Karpas-422 (cell line): ENCODE results near the gene GDPD5. TPM values are rescaled to one million over a fixed set of nuclear protein-coding genes. Genes with fewer than 3 reads are reported as not detected.

ENCODE experiments used
- DNase-seq: peaks from one replicate; pipeline ENCODE4 v3.0.0-alpha.2; 2015
- H2AFZ ChIP-seq: fragments of 200-600 bp; sonication (generic); 2 replicates; pipeline ENCODE4 v1.6.1; 2014; ENCODE audit warnings: antibody characterized with exemption, low read length, mixed read lengths
- H3K27ac ChIP-seq: fragments of 200-600 bp; sonication (generic); 2 replicates; pipeline ENCODE4 v1.5.1; 2014; ENCODE audit warnings: mild to moderate bottlenecking, low read length, moderate library complexity
- H3K27me3 ChIP-seq: fragments of 200-600 bp; sonication (generic); 2 replicates; pipeline ENCODE4 v1.6.1; 2014; ENCODE audit warnings: low read length, mixed read lengths
- H3K36me3 ChIP-seq: fragments of 200-600 bp; sonication (generic); 2 replicates; pipeline ENCODE4 v1.6.1; 2014; ENCODE audit warnings: low read length, mixed read lengths; ENCODE audit not compliant: insufficient read depth
- H3K4me1 ChIP-seq: fragments of 200-600 bp; sonication (generic); 2 replicates; pipeline ENCODE4 v1.6.1; 2014; ENCODE audit warnings: mild to moderate bottlenecking, low read length, mixed read lengths
- H3K4me2 ChIP-seq: fragments of 200-600 bp; sonication (generic); 2 replicates; pipeline ENCODE4 v1.6.1; 2014; ENCODE audit warnings: low read length, low read depth, mild to moderate bottlenecking; ENCODE audit not compliant: poor library complexity, severe bottlenecking
- H3K4me3 ChIP-seq: fragments of 200-600 bp; sonication (generic); 2 replicates; pipeline ENCODE4 v1.5.1; 2014; ENCODE audit warnings: mild to moderate bottlenecking, antibody characterized with exemption, low read length, mixed read lengths
- H3K79me2 ChIP-seq: fragments of 200-600 bp; sonication (generic); 2 replicates; pipeline ENCODE4 v1.6.1; 2014; ENCODE audit warnings: mild to moderate bottlenecking, low read length, mixed read lengths
- H3K9ac ChIP-seq: fragments of 200-600 bp; sonication (generic); 2 replicates; pipeline ENCODE4 v1.6.0; 2014; ENCODE audit warnings: low read length
- H3K9me2 ChIP-seq: fragments of 200-600 bp; sonication (generic), shearing (Covaris generic); replicated peaks from 2 replicates; pipeline ENCODE4 v1.6.0; 2014; ENCODE audit warnings: mild to moderate bottlenecking, low read length, moderate library complexity; ENCODE audit not compliant: insufficient read depth
- H3K9me3 ChIP-seq: fragments of 300-700, 200-600 bp; sonication (generic); 2 replicates; pipeline ENCODE4 v1.6.1; 2014; ENCODE audit warnings: low read length, mixed read lengths
- H4K20me1 ChIP-seq: fragments of 200-600 bp; sonication (generic); 2 replicates; pipeline ENCODE4 v1.6.1; 2014; ENCODE audit warnings: mild to moderate bottlenecking, antibody characterized with exemption, low read length, low read depth; ENCODE audit not compliant: insufficient read depth
- total RNA-seq: library from RNA; depleted of rRNA; stranded (reverse); fragments of >200 nt; shearing (Covaris generic); gene quantifications from 2 replicates; pipeline ENCODE4 v1.2.3, GENCODE V29; 2014; ENCODE audit warnings: low replicate concordance

GDPD5 gene
- total RNA-seq, 1 experiment from 2014 or later: 137 TPM

DNA sequence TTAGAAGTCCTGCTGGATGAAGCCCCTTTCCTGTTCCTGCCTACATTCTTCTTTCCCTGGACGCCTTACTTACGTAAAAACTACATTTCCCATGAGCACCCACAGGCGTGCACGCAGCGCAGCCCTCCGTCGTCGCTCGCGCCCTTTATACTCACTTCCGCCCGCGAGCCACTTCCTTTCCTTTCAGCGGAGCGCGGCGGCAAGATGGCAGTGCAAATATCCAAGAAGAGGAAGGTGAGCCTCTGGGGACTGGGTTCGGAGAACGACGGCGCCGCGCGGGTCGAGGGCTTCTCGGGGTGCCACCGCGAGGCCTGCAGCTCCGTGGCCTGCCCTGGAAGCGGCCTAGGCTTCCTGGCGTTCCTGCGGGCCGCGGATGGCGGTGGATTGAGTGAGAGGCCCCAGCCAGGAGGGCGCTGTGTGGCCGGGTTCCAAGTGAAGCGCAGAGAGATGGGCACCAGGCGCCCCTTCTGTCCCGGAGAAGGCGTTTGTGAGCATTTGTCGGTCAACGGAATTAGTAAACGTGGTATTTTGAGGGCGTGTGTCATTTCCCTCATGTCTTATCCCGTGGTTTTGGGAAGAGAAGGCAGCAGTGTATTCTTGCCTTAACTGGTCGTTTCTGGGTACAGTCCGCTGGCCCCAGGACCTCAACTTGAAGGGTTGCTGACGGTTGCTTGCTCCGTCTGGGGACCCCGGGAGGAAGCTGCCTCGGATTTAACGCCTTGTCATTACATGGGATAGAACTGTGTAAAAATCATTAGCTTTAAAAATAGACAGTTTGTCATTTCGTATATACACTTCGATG, 126.2 kb downstream of the GDPD5 start, which contains the start of gene RPS3:
RPS3 (plus strand) TSS at position 175 of the 802 bp plus-strand sequence; CDS start at position 205, 30 bp downstream.
- Histone ChIP-seq H3K4me2 (peak within 1 kb of the TSS; percentile 86), H3K27me3 (no peaks in the 10 kb centered on the region), H3K9me2 (no peaks in the 10 kb centered on the region), H3K4me3 (peak within 1 kb of the TSS; percentile 86), H2AFZ (peak within 1 kb of the TSS; percentile 64; the same call in 1 of the 2 replicates), H3K4me1 (peaks cover 39% of the 10 kb centered on the region), H3K79me2 (peaks cover 50% of the 10 kb centered on the region), H3K9me3 (no peaks in the 10 kb centered on the region), H3K27ac (peak within 1 kb of the TSS; percentile 86), H3K36me3 (peaks cover 48% of the 10 kb centered on the region), H4K20me1 (peaks cover 46% of the 10 kb centered on the region), H3K9ac (peak within 1 kb of the TSS; percentile 98)
- peak; percentile 97 for DNase-seq

DNA sequence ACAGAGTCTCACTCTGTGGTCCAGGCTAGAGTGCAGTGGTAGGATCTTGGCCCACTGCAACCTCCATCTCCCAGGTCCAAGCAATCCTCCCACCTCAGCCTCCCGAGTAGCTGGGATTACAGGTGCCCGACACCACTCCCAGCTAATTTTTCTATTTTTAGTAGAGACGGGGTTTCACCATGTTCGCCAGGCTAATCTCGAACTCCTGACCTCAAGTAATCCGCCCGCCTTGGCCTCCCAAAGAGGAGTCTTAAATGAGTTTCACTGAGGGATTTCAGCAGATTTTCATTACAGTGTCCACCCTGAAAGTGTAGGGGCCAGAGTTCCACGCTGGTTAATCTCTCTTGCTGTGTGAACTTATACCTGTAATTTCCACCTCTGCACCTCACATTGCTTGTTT, 126.8 kb downstream of the GDPD5 start:
- no peak for DNase-seq
- no peak overlapping the region for H3K9ac ChIP-seq
- H2AFZ ChIP-seq: peak overlapping the region; percentile 64; the same call in 1 of the 2 replicates
- peaks cover 44% of the 10 kb centered on the region for H4K20me1 ChIP-seq
- no peaks in the 10 kb centered on the region for H3K27me3 ChIP-seq
- H3K4me2 ChIP-seq: peak overlapping the region; percentile 9
- no peaks in the 10 kb centered on the region for H3K9me2 ChIP-seq
- H3K4me1 ChIP-seq: peaks cover 38% of the 10 kb centered on the region
- H3K9me3 ChIP-seq: no peaks in the 10 kb centered on the region
- no peak overlapping the region for H3K27ac ChIP-seq
- peaks cover 42% of the 10 kb centered on the region for H3K36me3 ChIP-seq
- H3K4me3 ChIP-seq: peak overlapping the region; percentile 86; the same call in 1 of the 2 replicates
- peaks cover 46% of the 10 kb centered on the region for H3K79me2 ChIP-seq

- no peaks in the 10 kb centered on the region for H3K27me3 ChIP-seq
- DNase-seq: no peak
These were observed 131.5 kb downstream of the GDPD5 start for GRCh38 chr11:75394085-75394840.

DNA sequence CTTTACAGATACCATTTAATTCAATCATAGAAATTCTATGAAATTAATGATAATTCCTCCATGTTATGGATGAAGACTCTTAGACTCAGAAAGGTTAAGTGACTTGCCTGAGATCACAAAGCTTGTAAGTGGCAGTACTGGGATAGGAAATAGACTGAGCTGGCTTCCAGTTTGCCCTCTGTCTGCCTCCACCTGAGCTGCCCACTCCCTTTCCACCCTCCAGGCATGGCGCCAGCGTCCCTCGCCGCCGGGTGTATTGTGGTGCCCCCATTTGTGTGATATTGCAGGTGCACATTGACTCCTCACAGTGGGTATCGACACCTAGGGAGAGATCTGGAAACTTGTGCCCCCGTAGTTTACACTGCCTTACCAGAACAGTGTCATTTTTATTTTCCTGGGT, 135.8 kb downstream of the GDPD5 start:
- Histone ChIP-seq H3K9ac (no peak overlapping the region), H3K36me3 (no peaks in the 10 kb centered on the region), H3K9me2 (no peaks in the 10 kb centered on the region), H3K4me3 (no peak overlapping the region), H4K20me1 (no peaks in the 10 kb centered on the region), H3K4me1 (peaks cover 2% of the 10 kb centered on the region; the same call in 1 of the 2 replicates), H3K27me3 (no peaks in the 10 kb centered on the region), H3K4me2 (no peak overlapping the region), H3K27ac (no peak overlapping the region), H3K79me2 (no peaks in the 10 kb centered on the region), H3K9me3 (no peaks in the 10 kb centered on the region), H2AFZ (no peak overlapping the region)
- no peak for DNase-seq

More at GRCh38 chr11:75394085-75394840, 131.5 kb downstream of the GDPD5 start:
- Histone ChIP-seq H3K4me2 (no peak overlapping the region), H3K79me2 (no peaks in the 10 kb centered on the region), H3K27ac (no peak overlapping the region), H3K9ac (no peak overlapping the region), H3K9me2 (no peaks in the 10 kb centered on the region), H3K9me3 (no peaks in the 10 kb centered on the region), H2AFZ (no peak overlapping the region), H3K36me3 (no peaks in the 10 kb centered on the region), H4K20me1 (no peaks in the 10 kb centered on the region), H3K4me1 (peaks cover 8% of the 10 kb centered on the region), H3K4me3 (no peak overlapping the region)

GRCh38 chr11:75389276-75389605, 136.5 kb downstream of the GDPD5 start:
- H3K9me3 ChIP-seq: no peaks in the 10 kb centered on the region
- H3K79me2 ChIP-seq: no peaks in the 10 kb centered on the region
- no peaks in the 10 kb centered on the region for H3K9me2 ChIP-seq
- no peak overlapping the region for H2AFZ ChIP-seq
- no peak overlapping the region for H3K9ac ChIP-seq
- peaks cover 2% of the 10 kb centered on the region; the same call in 1 of the 2 replicates for H3K4me1 ChIP-seq
- H3K27ac ChIP-seq: no peak overlapping the region
- H3K4me3 ChIP-seq: no peak overlapping the region
- no peaks in the 10 kb centered on the region for H3K27me3 ChIP-seq
- H3K4me2 ChIP-seq: no peak overlapping the region
- no peaks in the 10 kb centered on the region for H4K20me1 ChIP-seq
- no peak for DNase-seq
- H3K36me3 ChIP-seq: no peaks in the 10 kb centered on the region

GRCh38 chr11:75388386-75389275, 137.1 kb downstream of the GDPD5 start:
- Histone ChIP-seq H3K36me3 (no peaks in the 10 kb centered on the region), H3K4me1 (peaks cover 2% of the 10 kb centered on the region; the same call in 1 of the 2 replicates), H3K79me2 (no peaks in the 10 kb centered on the region), H3K4me2 (no peak overlapping the region), H2AFZ (no peak overlapping the region), H4K20me1 (no peaks in the 10 kb centered on the region), H3K9me2 (no peaks in the 10 kb centered on the region), H3K27ac (no peak overlapping the region), H3K27me3 (no peaks in the 10 kb centered on the region), H3K4me3 (no peak overlapping the region), H3K9ac (no peak overlapping the region), H3K9me3 (no peaks in the 10 kb centered on the region)
- peak; percentile 93 for DNase-seq

DNA sequence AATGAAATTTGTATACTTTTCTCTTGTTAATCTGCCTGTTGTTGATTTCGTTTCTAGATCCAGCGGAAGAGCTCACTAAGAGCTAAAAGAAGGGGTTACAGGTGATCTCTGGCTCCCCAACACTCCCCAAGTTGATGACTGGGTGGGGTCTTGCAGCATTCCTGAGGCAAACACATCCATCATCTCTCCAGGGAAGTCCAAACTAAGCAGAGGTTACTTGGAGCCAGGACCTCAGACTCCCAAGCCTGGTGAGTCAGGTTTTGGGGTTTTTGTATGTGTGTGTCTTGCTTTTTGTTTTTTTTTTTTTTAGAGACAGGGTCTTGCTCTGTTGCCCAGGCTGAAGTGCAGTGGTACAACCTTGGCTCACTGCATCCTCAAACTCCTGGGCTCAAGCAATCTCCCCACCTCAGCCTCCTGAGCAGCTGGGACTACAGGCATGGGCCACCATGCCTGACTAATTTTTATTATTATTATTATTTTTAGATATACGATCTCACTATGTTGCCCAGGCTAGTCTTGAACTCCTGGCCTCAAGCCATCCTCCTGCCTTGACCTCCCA, 137.9 kb downstream of the GDPD5 start:
- no peak overlapping the region for H3K27ac ChIP-seq
- no peaks in the 10 kb centered on the region for H3K36me3 ChIP-seq
- no peaks in the 10 kb centered on the region for H3K27me3 ChIP-seq
- no peaks in the 10 kb centered on the region for H3K9me2 ChIP-seq
- H3K4me2 ChIP-seq: no peak overlapping the region
- no peaks in the 10 kb centered on the region for H3K79me2 ChIP-seq
- H3K4me3 ChIP-seq: no peak overlapping the region
- no peaks in the 10 kb centered on the region for H3K9me3 ChIP-seq
- no peak overlapping the region for H3K9ac ChIP-seq
- no peaks in the 10 kb centered on the region for H4K20me1 ChIP-seq
- no peak for DNase-seq
- peaks cover 2% of the 10 kb centered on the region; the same call in 1 of the 2 replicates for H3K4me1 ChIP-seq
- no peak overlapping the region for H2AFZ ChIP-seq
